ENCODE measurements around the gene USP32.

GRCh38 chr17:60300949-60301348 lies 91.0 kb downstream of the USP32 start:
- TF ChIP-seq CTCF (conservative IDR thresholded peaks at IDR 0.05; ENCODE audit: low read length) (no peak), EZH2phosphoT487 (IDR thresholded peaks at IDR 0.05; ENCODE audit: borderline replicate concordance) (no peak)

All from Loucy (cell line).